HG02763 (cell line): Measurements from ENCODE around the gene SS18L1.
"Not testable (repeated sequence)": the region's sequence is repeated elsewhere in the genome, so short reads cannot be mapped to it uniquely, and the experiment has no call there.

Experiments
- ATAC-seq: cut with Tn5 transposase; IDR thresholded peaks from one replicate; pipeline ENCODE4 v1.9.1; 2021; ENCODE audit warnings: mild to moderate bottlenecking, moderate library complexity; ENCODE audit not compliant: unreplicated experiment

Gene SS18L1

DNA sequence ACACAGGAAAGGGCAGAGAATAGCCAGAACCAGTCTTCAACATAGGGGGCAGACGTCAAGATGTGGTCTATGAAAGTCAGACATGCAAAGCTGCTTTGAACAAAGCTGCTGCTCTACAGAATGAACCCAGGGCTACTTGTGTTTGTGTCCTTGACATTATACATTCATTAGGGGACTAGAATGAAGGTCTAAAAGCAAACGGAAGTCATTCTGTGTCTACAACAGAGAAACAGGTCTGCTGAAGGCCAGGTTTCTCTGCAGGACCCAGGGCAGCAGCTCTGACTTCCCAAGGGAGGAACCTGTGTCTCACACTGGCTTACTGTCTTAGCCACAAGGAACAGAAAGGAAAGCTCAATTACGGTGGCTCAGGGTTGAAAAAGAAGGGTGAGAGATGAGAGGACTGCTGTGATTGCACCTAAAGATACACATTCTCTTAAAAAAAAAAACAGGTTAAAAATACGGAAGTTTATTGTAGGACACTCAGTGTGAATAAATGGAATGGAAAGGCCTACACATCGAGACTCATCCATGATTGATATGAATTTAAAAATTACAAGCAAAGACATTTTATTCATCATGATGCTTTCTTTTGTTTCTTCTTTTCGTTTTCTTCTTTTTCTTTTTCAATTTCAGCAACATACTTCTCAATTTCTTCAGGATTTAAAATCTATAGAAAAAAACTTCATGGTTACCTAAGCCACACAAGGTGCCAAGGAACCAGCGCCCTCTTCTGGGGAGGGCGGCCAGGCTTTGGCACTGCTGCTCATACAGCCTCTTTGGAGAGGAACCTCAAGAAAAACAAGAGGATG, 7.1 kb upstream of the SS18L1 start:
- ATAC-seq: no peak

DNA sequence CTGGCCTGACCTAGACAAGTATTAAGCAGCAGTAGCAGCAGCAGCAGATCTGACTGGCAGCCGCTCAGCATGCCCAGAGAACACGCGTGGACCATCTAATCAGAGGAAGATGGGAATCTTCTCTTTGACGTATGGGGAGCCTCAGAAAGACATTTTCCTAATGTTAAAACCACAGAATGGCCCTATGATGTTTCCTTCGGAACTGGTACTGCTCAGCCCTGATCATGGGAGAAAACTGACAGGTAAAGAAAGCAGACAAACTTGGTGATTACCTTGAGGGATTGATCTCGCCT, 6.5 kb upstream of the SS18L1 start:
- no peak for ATAC-seq

DNA sequence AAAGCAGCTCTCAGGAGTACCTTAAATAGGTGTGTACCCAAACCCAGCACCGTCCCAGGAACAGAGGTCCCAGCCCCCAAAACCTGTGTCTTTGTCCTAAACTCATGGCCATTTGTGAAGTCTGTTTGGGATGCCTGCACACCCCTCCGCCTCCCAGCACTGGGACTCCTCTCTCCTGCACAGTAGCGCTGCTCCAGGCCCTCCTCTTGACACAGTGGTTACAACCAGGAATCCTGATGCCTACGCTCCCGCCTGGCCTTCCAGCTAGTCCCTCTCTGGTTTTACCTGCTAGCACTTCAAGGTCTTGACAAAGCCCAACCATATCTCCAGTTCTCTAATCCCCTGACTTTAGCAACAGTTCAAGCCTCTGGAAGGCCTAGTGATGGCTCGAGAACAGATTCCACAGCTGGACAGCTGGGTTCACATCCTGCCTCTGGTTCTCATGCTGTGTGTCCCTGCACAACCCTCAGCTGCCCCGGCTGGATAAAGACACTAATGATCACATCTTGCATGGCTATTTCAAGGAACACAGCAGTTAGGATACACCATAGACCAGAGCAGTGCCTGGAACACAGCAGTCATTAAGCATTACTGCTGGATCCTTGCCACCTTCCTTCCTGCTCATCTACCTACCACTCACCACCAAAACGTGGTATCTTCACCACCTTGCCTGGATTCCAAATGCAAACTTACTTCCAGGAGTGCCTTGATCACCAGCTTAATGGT, 5.9 kb upstream of the SS18L1 start:
- no peak for ATAC-seq

DNA sequence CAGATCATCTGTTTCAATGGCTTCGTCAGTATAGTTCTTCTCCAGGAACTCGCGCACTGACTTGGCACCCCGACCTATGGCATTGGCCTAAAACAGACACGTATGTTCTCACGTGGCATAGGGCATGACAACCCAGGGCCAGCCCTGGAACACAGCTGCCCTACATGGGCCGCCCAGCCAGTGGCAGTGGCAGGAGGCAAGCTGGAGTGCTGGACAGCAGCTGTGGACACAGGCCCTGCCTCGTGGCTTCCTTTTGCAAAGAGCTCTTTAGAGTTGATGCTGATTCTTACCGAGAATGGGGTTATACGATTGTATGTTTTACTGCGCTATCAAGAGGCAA, 5.4 kb upstream of the SS18L1 start:
- ATAC-seq: no peak

DNA sequence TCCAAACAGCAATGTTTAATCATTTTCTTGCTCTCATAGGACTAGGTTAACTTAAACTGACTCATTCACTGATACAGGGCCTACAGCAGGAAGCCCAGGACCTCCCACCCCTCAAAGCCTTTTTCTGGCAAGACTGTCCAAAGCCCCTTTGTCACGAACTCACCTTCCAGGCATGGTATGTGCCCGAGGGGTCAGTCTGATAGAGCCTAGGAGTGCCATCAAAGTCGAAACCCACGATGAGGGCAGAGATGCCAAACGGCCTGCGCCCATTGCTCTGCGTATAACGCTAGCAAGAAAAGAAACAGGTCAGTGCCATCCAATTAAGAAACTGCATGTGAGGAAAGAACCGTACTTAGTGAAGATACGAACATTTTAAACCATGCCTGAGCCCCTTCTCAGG, 4.7 kb upstream of the SS18L1 start:
- ATAC-seq: no peak

DNA sequence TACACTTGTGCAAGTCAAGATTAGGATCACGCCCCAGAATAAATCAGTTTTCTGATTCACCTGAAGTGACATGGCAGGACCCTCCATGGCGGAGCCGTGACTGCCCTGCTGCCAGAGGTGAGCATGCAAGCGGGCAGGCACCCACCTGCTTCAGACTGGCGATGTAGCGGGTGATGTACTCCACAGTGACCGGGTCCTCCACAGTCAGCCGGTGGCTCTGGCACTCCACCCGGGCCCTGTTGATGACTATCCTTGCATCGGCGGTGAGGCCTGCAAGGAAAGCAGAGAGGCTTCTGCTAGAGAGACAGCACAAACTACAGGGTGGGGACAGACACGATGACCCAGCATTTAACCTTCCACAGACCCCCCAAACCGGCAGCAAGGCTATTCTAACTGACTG, 3.9 kb upstream of the SS18L1 start:
- no peak for ATAC-seq

DNA sequence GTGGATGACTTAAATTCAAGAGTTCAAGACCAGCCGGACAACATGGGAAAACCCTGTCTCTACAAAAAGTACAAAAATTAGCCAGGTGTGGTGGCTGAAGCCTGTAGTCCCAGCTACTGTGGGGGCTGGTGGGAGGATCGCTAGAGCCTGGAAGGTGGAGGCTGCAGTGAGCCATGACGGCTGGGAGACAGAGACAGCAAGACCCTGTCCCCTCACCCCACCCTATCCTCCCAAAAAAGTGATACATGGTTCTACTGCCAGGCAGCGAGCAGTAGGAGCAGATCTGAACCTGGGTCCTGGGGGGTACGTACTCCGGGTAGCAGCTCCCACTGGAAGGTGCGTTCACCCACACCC, 2.5 kb upstream of the SS18L1 start:
- ATAC-seq: no peak

DNA sequence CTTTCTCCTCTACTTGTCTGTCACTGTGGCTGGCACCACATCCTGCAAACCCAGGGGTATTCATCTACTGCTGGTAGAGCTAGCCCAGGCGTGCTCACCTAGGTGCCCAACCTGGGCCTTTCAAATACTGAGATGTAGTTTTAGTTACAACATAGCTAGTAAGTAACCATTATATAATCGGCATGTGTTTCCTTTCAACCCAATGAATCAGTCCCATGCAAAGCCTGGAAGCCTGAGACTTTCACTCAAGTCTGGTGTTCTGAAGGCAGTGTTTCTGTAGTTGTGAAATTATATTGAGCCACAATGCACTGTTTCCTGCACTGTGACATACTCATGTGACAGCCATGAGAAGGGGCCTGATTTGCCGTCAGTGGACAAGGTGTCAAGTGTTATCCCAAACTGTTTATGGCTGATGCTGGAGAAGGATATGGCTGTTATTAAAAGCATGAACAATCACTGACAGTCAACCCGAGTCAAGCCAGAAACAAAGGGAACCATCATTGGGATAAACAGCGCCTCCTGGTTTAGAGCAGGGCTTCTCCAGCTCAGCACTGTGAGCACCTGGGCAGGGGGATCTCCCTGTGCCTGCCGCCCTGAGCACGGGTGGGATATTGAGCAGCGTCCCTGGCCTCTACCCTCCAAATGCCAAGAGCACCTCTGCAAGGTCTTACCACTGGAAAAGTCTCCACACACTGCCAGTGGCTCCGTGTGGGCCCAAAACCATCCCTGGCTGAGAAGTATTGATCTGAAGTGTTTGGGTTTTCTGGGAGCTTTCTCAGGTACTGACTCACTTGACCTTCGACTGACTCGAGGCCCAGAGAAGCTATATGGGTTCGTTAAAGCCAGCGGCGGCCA, 1.9 kb upstream of the SS18L1 start:
- ATAC-seq: no peak

DNA sequence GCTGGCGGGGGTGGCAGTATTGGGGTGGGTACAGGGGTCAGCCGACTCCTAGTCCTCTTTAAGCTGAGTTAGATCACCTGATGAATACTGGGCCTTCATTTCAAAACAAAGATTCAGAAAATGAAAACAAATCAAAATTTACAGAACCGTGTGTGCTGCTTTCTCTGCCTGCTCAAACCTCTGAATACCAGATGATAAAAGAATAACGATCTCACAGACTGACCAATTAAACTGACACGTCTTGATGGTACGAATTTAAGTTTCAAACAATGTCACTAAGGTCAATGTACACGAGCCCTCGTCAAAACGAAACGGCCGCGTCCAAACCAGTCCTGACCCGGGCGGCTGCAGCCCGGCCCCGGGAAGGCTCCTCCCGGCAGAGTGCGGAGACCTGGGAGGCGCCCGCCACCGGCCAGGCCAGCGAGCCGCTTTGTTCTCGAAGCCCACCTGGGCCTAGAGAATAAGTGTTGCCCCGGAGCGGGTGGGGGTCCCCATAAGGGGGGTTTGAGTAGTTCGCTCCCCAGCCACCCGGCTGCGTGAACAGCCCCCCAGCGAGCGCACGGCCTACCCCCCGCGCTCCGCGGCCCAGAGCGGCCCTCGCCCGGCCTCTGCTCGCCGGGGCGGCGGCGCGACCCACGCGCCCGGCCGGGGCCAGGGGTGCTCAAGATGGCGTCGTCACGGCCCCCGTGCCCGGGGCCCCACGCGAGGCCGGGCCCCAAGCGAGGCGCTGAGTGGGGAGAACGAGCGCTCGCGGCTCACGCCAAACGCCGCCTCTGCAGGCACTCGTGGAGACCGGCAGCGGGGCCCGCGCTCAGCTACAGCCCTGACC, 1.1 kb upstream of the SS18L1 start:
- peak; percentile 23 for ATAC-seq

DNA sequence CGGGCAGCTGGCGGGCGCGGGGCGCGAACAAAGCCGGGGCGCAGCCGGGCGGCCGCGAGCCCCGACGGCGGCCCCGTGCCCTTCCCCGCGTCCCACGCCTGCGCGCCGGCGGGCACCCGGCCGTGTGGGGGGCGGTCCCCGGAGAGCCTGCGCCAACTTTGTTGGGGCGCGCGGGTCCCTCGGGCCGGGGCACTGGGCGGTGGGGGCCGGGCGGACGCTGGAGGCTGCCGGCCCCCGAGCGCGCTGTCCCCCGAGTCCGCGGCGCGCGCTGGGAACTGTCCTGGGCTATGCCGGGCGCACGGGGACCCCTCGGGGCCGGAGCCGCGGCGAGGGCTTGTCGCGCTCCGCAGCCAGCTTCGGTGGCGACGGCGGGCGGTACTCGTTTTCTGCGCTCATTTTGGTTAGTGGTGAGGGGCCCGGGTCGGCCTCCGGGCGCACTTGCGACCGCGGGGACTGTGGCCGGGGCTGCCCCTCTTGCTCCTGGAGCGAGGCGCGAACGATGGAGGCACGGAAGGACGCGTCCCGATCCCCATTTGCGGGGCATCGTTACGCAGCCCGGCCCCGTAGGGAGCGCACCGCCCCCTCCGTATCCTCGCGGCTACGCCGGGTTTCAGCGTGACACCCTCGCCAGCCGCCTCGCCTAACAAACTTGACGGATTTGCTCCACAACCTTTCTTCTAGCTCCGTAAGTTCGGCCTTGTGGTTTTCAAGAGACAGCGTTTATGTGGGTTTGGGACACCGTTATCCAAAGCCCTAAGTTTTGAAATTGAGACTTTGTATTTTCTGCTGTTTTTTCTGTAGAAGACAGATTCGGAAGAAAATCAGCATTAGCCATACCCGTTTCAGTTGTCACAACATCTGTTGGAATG, 622 bp downstream of the SS18L1 start:
- peak; percentile 19 for ATAC-seq

DNA sequence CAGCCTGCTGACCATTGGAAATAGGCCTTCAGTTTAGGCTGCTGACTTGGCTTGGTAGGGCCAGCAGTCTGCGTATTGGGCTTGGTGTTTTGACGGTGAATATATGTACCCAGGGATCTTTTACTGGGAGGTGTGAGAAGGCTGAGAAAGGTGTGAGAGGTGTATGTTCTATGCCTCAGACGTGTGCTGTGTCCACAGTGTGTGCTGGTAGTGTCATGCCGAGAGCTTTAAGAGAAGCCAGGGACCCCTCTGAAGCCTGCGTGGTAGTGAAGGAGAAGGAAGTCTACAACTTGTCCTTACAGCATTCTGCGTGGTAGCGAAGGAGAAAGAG, 2.1 kb downstream of the SS18L1 start:
- ATAC-seq: no peak

DNA sequence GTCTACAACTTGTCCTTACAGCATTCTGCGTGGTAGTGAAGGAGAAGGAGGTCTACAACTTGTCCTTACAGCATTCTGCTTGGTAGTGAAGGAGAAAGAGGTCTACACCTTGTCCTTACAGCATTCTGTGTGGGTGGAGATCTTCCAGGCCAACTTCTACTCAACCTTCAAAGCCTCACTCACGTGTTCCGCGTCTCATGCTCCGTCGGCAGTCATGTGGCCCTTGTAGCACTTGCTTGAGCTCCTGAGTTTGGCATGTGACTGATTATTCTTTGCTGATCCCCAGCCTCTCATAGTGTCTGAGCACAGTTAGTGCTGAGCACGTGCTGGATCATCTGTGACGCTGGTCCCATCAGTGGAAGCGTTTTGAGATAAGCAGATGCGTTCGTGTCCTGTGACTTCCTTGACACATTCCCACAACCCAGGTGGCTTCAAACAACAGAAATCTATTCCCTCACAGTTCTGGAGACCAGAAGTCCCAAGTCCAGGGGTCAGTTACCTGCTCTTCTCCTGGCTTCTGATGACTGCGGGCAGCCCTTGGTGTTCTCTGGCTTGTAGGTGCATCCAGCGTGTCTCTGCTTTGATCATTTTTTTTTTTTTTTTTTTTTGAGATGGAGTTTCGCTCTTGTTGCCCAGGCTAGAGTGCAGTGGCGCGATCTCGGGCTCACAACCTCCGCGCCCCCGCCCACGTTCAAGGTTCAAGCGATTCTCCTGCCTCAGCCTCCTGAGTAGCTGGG, 2.6 kb downstream of the SS18L1 start:
- ATAC-seq: no peak

DNA sequence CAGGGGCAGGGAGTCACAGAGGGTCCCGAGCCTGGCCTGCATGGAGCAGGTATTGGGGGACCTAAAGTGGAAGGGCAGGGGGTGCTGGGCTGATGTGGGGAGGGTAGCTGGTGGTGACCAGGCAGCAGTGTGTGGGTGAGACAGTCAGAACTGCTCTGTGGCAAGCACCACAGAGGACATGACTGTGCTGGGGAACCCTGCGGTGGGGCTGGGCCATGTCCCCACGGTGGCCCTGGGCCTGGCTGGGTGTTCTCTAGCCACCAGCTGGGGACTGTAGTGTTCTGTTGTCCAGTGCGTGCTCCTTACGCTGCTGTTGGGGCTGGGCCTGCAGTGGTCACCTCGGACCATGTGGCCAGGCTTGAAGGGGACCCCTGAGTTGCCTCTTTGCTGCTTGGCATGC, 3.6 kb downstream of the SS18L1 start:
- no peak for ATAC-seq

DNA sequence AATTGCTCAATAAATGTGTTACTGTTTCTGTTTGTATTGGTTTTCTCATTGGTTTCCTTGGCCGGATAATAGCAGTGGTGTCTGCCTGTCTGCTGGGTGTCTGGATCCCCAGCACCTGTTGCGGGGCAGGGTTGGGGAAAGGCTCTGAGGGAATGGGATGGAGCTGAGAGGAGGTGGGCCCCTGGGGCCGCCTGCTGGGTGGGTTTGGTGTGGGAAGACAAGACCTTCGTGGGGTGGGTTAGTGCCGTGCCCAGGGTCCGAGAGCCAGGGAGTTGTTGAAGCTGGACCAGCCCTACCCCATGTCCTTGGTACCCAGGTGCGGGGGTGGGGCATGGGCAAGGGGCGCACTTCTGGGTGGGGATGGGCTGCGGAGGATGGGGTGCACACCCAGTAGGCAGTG, 4.0 kb downstream of the SS18L1 start:
- no peak for ATAC-seq

DNA sequence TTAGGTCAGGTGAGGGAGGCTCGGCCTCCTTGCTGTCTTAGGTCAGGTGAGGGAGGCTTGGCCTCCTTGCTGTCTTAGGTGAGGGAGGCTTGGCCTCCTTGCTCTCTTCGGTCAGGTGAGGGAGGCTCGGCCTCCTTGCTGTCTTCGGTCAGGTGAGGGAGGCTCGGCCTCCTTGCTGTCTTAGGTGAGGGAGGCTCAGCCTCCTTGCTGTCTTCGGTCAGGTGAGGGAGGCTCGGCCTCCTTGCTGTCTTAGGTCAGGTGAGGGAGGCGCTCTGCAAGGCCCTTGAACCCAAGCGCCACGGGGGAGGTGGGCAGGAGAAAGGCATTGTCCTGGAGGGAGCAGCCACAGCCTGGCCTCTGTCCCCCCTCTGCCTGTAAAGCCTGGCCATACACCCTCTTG, 4.8 kb downstream of the SS18L1 start:
- not testable (repeated sequence) for ATAC-seq

DNA sequence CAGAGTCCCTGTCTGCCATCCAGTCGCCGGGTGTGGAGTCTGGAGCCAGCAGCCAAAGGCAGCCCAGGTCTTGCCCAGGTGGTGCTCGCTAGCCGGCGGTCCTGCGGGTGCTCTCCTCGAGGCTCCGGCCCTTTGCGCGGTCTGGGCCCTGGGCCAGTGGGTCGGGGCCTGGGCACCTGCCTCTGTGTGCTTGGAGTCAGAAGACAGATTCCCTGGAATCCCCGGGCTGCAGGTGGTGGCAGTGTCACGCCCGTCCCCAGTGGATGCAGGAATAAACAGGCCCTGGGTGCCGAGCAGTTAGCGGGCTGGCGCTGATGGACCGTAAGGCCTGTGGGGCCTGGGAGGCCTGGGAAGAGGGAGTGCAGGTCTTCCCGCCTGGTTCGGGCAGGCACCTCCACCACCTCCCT, 5.3 kb downstream of the SS18L1 start:
- ATAC-seq: no peak

DNA sequence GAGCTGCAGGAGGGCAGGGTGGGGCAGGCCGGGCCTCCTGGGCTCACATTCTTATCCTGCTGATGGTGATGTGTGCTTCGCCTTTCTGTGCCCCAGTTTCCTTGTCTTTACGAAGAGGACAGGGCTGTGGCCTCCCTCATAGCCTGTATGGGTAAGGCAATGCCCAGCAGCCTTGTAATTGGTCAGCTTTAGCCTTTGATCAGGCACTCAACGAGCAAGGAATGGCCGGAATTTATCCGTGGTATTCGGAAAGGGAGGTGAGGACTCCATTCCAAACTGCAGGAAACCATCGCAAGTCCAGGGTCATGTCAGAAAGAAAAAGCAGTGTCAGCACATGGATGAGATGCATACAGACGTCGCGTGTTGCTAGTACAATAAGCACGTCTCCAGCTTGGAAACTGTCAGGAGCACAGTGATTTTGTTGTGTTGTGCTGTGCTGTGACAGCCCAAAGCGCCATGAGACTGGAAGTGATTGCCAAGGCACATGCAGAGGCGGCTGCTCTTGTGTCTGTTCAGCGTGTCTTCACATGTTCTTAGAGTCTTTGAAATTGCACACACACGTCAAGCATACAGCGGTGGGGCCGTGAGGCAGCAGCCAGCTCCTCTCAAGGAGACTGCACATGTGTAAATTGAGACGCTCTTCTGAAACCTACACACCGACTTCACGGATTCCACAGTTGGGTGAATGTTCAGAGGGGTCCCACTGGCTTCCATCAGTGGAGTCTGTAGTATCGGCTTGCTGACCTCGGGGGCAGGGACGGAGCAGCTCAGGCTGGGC, 6.2 kb downstream of the SS18L1 start:
- no peak for ATAC-seq

DNA sequence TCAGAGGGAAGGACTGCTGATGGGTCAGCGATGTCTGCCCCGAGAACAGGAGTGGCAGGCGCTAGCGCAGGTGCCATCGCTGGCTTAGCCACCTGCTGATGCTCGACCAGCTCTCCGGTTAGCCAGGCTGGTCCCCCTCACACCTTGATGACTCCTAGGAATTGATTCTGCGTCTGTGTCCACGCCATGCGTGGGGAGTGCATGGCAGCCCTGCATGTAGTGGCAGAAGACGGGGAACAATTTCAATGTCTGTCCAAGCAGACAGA, 6.7 kb downstream of the SS18L1 start:
- ATAC-seq: no peak

DNA sequence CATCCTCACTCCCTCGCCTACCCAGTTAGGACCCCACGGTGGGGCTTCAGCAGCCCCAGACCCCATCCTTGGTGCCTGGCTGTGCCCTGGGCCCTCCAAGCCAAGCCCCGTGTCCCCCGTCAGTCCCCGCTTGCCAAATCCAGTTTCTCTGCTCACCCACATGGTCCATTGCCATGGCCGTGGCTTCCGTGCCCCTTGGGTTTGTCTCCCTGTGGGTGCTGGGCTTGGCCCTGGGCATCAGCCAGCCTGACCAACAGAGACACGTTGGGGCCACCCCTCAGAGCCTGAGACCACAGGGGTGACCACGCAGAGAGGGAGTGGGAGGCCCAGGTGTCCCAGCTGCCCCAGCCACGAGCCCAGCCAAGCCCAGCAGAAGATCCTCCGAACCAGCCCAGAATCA, 7.7 kb downstream of the SS18L1 start:
- ATAC-seq: no peak
